Measurements from ENCODE around the gene RALB.

Gene RALB

GRCh38 chr2:120314690-120315366 lies 62.2 kb downstream of the RALB start:
- DNase-seq (ENCODE audit: low read depth) = no peak
- H3K4me3 ChIP-seq (ENCODE audit: low read depth, low read length) = no peak overlapping the region
- in situ Hi-C loops (cut with HindIII; ENCODE audit: low sequenced_read_pairs) = no loop called here
- no peak for TF ChIP-seq CTCF (IDR thresholded peaks at IDR 0.05; ENCODE audit: low read depth, low read length, missing control alignments)

GRCh38 chr2:120315367-120316033 lies 62.8 kb downstream of the RALB start:
- no peak overlapping the region for H3K4me3 ChIP-seq (ENCODE audit: low read depth, low read length)
- DNase-seq (ENCODE audit: low read depth) = no peak
- no peak for TF ChIP-seq CTCF (IDR thresholded peaks at IDR 0.05; ENCODE audit: low read depth, low read length, missing control alignments)
- in situ Hi-C loops (cut with HindIII; ENCODE audit: low sequenced_read_pairs) = no loop called here

- no peak for DNase-seq (ENCODE audit: low read depth)
- no peak for TF ChIP-seq CTCF (IDR thresholded peaks at IDR 0.05; ENCODE audit: low read depth, low read length, missing control alignments)
- H3K4me3 ChIP-seq (ENCODE audit: low read depth, low read length) = no peak overlapping the region
- in situ Hi-C loops (cut with HindIII; ENCODE audit: low sequenced_read_pairs) = no loop called here
These were observed 63.4 kb downstream of the RALB start for GRCh38 chr2:120316071-120316470.

GRCh38 chr2:120316528-120317179 lies 64.0 kb downstream of the RALB start:
- no peak for DNase-seq (ENCODE audit: low read depth)
- no peak for TF ChIP-seq CTCF (IDR thresholded peaks at IDR 0.05; ENCODE audit: low read depth, low read length, missing control alignments)
- H3K4me3 ChIP-seq (ENCODE audit: low read depth, low read length) = no peak overlapping the region
- in situ Hi-C loops (cut with HindIII; ENCODE audit: low sequenced_read_pairs) = no loop called here

- in situ Hi-C loops (cut with HindIII; ENCODE audit: low sequenced_read_pairs) = no loop called here
- TF ChIP-seq CTCF (IDR thresholded peaks at IDR 0.05; ENCODE audit: low read depth, low read length, missing control alignments) = no peak
- no peak overlapping the region for H3K4me3 ChIP-seq (ENCODE audit: low read depth, low read length)
- no peak for DNase-seq (ENCODE audit: low read depth)
These were observed 64.5 kb downstream of the RALB start for GRCh38 chr2:120317180-120317533.

- DNase-seq (ENCODE audit: low read depth) = no peak
- TF ChIP-seq CTCF (IDR thresholded peaks at IDR 0.05; ENCODE audit: low read depth, low read length, missing control alignments) = no peak
- in situ Hi-C loops (cut with HindIII; ENCODE audit: low sequenced_read_pairs) = no loop called here
- H3K4me3 ChIP-seq (ENCODE audit: low read depth, low read length) = no peak overlapping the region
These were observed 65.3 kb downstream of the RALB start for GRCh38 chr2:120317916-120318315.

Measured in astrocyte of the cerebellum (primary cell).